Measurements from ENCODE around the gene MAZ. TPM values are rescaled to one million over a fixed set of nuclear protein-coding genes. Genes with fewer than 3 reads are reported as not detected.
A peak's percentile ranks its signal among the peaks of the same experiment; 100 is the strongest.

MAZ gene
- total and polyA plus RNA-seq, 2 experiments from 2014 or later: 76.8 to 215 TPM

DNA sequence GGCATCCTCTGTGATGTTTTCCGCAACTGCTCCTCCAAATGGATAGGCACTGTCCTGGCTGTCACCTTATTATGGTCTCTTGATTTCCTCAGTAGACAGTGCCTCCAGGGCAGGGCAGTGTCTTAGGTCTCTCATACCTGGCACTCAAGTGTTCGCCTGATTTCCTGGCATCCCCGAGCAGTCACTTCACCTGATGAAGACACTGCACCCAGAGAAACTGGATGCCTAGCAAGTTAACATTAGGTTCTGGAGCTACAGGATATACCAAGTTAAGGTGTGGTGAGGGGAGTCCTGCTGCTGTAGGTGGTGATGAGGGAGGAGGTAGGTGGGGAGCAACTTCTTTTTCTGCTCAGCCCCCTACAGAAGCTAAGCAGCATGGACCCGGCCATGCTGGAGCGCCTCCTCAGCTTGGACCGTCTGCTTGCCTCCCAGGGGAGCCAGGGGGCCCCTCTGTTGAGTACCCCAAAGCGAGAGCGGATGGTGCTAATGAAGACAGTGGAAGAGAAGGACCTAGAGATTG, 3.9 kb upstream of the MAZ start:
- no peaks in the 10 kb centered on the region; the same call in 1 of the 2 replicates for H3K36me3 ChIP-seq (ENCODE audit: low read depth)
- WGBS, 2 experiments (ENCODE audit: low coverage in 1 of 2, low lambda C conversion rate in 2 of 2, missing lambda C conversion rate in 2 of 2): 90 to 94% methylated on average over 8 of the region's 8 CpGs
- no peaks in the 10 kb centered on the region for H3K9me2 ChIP-seq (ENCODE audit: insufficient read depth)
- H4K20me1 ChIP-seq (ENCODE audit: insufficient read depth): no peaks in the 10 kb centered on the region
- 0 out of 2 replicates have a peak, but pooled peaks cover 3% of the 10 kb centered on the region for H3K4me1 ChIP-seq (ENCODE audit: insufficient read depth)
- no peaks in the 10 kb centered on the region for H3K27me3 ChIP-seq (replicated peaks; ENCODE audit: insufficient read depth)
- TF ChIP-seq EZH2phosphoT487 (IDR thresholded peaks at IDR 0.05; ENCODE audit: insufficient read depth, low read depth) (no peak), EZH2 (IDR thresholded peaks at IDR 0.05; ENCODE audit: insufficient read depth, poor library complexity, severe bottlenecking) (no peak)
- in situ Hi-C loops (cut with MboI): no loop called here
- peaks cover 5% of the 10 kb centered on the region; the same call in 1 of the 2 replicates for H3K79me2 ChIP-seq (ENCODE audit: insufficient read depth)
- no peak overlapping the region for H2AFZ ChIP-seq
- no peak overlapping the region for H3K4me3 ChIP-seq
- H3F3A ChIP-seq (ENCODE audit: insufficient read depth): peaks cover 16% of the 10 kb centered on the region
- H3K9me3 ChIP-seq (ENCODE audit: low read depth): no peaks in the 10 kb centered on the region
- no peak overlapping the region for H3K9ac ChIP-seq
- no peak overlapping the region for H3K27ac ChIP-seq
- DNase-seq: no peak
- no peak overlapping the region for H3K4me2 ChIP-seq (ENCODE audit: unreplicated experiment)

GRCh38 chr16:29804020-29804419, 2.3 kb upstream of the MAZ start:
- peak overlapping the region; percentile 75 for H3K27ac ChIP-seq
- no peaks in the 10 kb centered on the region for H3K27me3 ChIP-seq (replicated peaks; ENCODE audit: insufficient read depth)
- no peaks in the 10 kb centered on the region; the same call in 1 of the 2 replicates for H3K36me3 ChIP-seq (ENCODE audit: low read depth)
- H3K79me2 ChIP-seq (ENCODE audit: insufficient read depth): peaks cover 11% of the 10 kb centered on the region
- no peak for DNase-seq
- H3K4me1 ChIP-seq (ENCODE audit: insufficient read depth): peaks cover 11% of the 10 kb centered on the region
- no peak overlapping the region for H3K4me3 ChIP-seq
- no peak overlapping the region for H2AFZ ChIP-seq
- peak overlapping the region; percentile 54 for H3K4me2 ChIP-seq (ENCODE audit: unreplicated experiment)
- peaks cover 24% of the 10 kb centered on the region for H3F3A ChIP-seq (ENCODE audit: insufficient read depth)
- in situ Hi-C loops (cut with MboI): no loop called here
- WGBS, 2 experiments (ENCODE audit: low coverage in 1 of 2, low lambda C conversion rate in 2 of 2, missing lambda C conversion rate in 2 of 2): 91 to 97% methylated on average over 8 of the region's 8 CpGs
- H3K9me3 ChIP-seq (ENCODE audit: low read depth): no peaks in the 10 kb centered on the region
- no peaks in the 10 kb centered on the region for H4K20me1 ChIP-seq (ENCODE audit: insufficient read depth)
- peak overlapping the region; percentile 82 for H3K9ac ChIP-seq
- no peak for TF ChIP-seq EZH2 (IDR thresholded peaks at IDR 0.05; ENCODE audit: insufficient read depth, poor library complexity, severe bottlenecking)
- TF ChIP-seq EZH2phosphoT487 (IDR thresholded peaks at IDR 0.05; ENCODE audit: insufficient read depth, low read depth): no peak
- no peaks in the 10 kb centered on the region for H3K9me2 ChIP-seq (ENCODE audit: insufficient read depth)

DNA sequence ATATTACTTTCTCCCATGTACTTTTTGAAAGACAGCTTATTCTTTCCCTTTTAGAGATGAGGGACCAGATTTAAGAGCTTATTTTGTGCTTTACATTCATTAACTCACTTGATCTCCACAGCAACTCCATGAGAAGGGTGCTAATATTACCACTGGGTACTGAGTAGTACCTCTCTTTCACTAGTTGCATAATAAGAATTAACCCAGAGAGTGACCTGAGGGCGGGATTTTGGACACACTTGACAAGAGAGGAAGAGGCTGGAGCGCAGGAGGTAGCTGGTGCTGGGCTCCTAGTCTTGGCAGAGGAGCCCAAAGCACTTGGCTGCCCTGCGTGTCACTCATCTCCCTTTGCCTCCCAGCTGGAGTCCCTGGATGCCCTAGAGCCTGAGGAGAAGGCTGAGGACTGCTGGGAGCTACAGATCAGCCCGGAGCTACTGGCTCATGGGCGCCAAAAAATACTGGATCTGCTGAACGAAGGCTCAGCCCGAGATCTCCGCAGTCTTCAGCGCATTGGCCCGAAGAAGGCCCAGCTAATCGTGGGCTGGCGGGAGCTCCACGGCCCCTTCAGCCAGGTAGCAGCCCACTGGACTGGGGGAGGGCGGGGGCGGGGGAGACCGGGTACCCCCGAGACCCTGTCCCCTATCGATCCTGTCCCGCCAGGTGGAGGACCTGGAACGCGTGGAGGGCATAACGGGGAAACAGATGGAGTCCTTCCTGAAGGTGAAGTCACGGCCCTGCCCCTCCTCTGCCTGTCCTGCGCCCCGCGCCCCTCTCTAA, 1.7 kb upstream of the MAZ start:
- no peaks in the 10 kb centered on the region for H3K36me3 ChIP-seq (ENCODE audit: low read depth)
- no peaks in the 10 kb centered on the region for H4K20me1 ChIP-seq (ENCODE audit: insufficient read depth)
- TF ChIP-seq EZH2phosphoT487 (IDR thresholded peaks at IDR 0.05; ENCODE audit: insufficient read depth, low read depth) (no peak), EZH2 (IDR thresholded peaks at IDR 0.05; ENCODE audit: insufficient read depth, poor library complexity, severe bottlenecking) (no peak)
- peak overlapping the region; percentile 75 for H3K27ac ChIP-seq
- H3F3A ChIP-seq (ENCODE audit: insufficient read depth): peaks cover 24% of the 10 kb centered on the region
- WGBS, 2 experiments (ENCODE audit: low coverage in 1 of 2, low lambda C conversion rate in 2 of 2, missing lambda C conversion rate in 2 of 2): 4 to 8% methylated on average over 15 to 26 of the region's 26 CpGs
- H3K4me1 ChIP-seq (ENCODE audit: insufficient read depth): peaks cover 11% of the 10 kb centered on the region
- no peaks in the 10 kb centered on the region for H3K9me2 ChIP-seq (ENCODE audit: insufficient read depth)
- peaks cover 18% of the 10 kb centered on the region for H3K79me2 ChIP-seq (ENCODE audit: insufficient read depth)
- no peaks in the 10 kb centered on the region for H3K27me3 ChIP-seq (replicated peaks; ENCODE audit: insufficient read depth)
- H3K9me3 ChIP-seq (ENCODE audit: low read depth): no peaks in the 10 kb centered on the region
- H3K4me2 ChIP-seq (ENCODE audit: unreplicated experiment): peak overlapping the region; percentile 54
- peak; percentile 71 for DNase-seq
- peak overlapping the region; percentile 34 for H2AFZ ChIP-seq
- H3K4me3 ChIP-seq: peak overlapping the region; percentile 70
- H3K9ac ChIP-seq: peak overlapping the region; percentile 82
- in situ Hi-C loops (cut with MboI): no loop called here

- Histone ChIP-seq H3K27ac (peak overlapping the region; percentile 75), H3K9me3 (ENCODE audit: low read depth) (no peaks in the 10 kb centered on the region), H2AFZ (peak overlapping the region; percentile 34), H3K27me3 (replicated peaks; ENCODE audit: insufficient read depth) (no peaks in the 10 kb centered on the region), H4K20me1 (ENCODE audit: insufficient read depth) (no peaks in the 10 kb centered on the region), H3K4me3 (peak overlapping the region; percentile 70), H3K36me3 (ENCODE audit: low read depth) (no peaks in the 10 kb centered on the region), H3K9me2 (ENCODE audit: insufficient read depth) (no peaks in the 10 kb centered on the region), H3K4me1 (ENCODE audit: insufficient read depth) (peaks cover 18% of the 10 kb centered on the region), H3K9ac (peak overlapping the region; percentile 82), H3F3A (ENCODE audit: insufficient read depth) (peaks cover 30% of the 10 kb centered on the region), H3K79me2 (ENCODE audit: insufficient read depth) (peaks cover 22% of the 10 kb centered on the region), H3K4me2 (ENCODE audit: unreplicated experiment) (peak overlapping the region; percentile 54)
- peak; percentile 99 for DNase-seq
- in situ Hi-C loops (cut with MboI): no loop called here
- no peak for TF ChIP-seq EZH2phosphoT487 (IDR thresholded peaks at IDR 0.05; ENCODE audit: insufficient read depth, low read depth)
- no peak for TF ChIP-seq EZH2 (IDR thresholded peaks at IDR 0.05; ENCODE audit: insufficient read depth, poor library complexity, severe bottlenecking)
- 1% methylated on average over 22 to 90 of the region's 103 CpGs for WGBS, 2 experiments (ENCODE audit: low coverage in 1 of 2, low lambda C conversion rate in 2 of 2, missing lambda C conversion rate in 2 of 2)
Observed at GRCh38 chr16:29805232-29806098, 864 bp upstream of the MAZ start.

Data from GM23248 (cell line).